IMR-90 (cell line): ENCODE data around the gene SLC35F3. TPM values are rescaled to one million over a fixed set of nuclear protein-coding genes. Genes with fewer than 3 reads are reported as not detected.

Experiments used
- ATAC-seq: fragments of 200-7000 bp; cut with Tn5 transposase; 2 replicates; pipeline ENCODE4 v1.9.1; 2020; ENCODE audit warnings: low read depth, mild to moderate bottlenecking, moderate library complexity
- BruUV-seq: library from RNA; stranded (reverse); fragments of 400-500 nt; replicated peaks from 2 replicates; lab custom pipeline; 2021; lab: Mats Ljungman, UMichigan
- CTCF ChIA-PET: fragments of 300-600 bp; formaldehyde crosslinking; extraction: SDS; loops from one replicate; lab custom pipeline; 2021; ENCODE audit warnings: antibody characterized with exemption; lab: Yijun Ruan, JAX
- POLR2A ChIA-PET: fragments of 300-600 bp; sonication (Branson Sonifier 250); formaldehyde crosslinking; loops from one replicate; lab custom pipeline; 2022; ENCODE audit warnings: antibody characterized with exemption; ENCODE audit not compliant: unreplicated experiment; lab: Charles Lee
- DNase-seq: peaks from one replicate; pipeline ENCODE4 v3.0.0; 2013
- H2AFZ ChIP-seq: replicated peaks from 2 replicates; pipeline ENCODE3; 2013; ENCODE audit warnings: low read length, mild to moderate bottlenecking; ENCODE audit not compliant: poor library complexity
- H2AK5ac ChIP-seq: 2 replicates; pipeline ENCODE4 v1.6.1; 2013; ENCODE audit warnings: low read depth, low read length, inconsistent platforms
- H2AK9ac ChIP-seq: replicated peaks from 2 replicates; pipeline ENCODE3; 2013; ENCODE audit warnings: mild to moderate bottlenecking, low read depth, low read length, moderate library complexity; ENCODE audit not compliant: poor library complexity
- H2BK120ac ChIP-seq: 2 replicates; pipeline ENCODE4 v1.6.1; 2013; ENCODE audit warnings: low read depth, low read length, inconsistent platforms
- H2BK15ac ChIP-seq: 3 replicates; pipeline ENCODE4 v1.6.1; 2013; ENCODE audit warnings: low read depth, low read length, inconsistent platforms
- H2BK20ac ChIP-seq: 2 replicates; pipeline ENCODE4 v1.6.1; 2013; ENCODE audit warnings: low read depth, mild to moderate bottlenecking, inconsistent platforms, low read length, moderate library complexity
- H2BK5ac ChIP-seq: 2 replicates; pipeline ENCODE4 v1.6.1; 2013; ENCODE audit warnings: mild to moderate bottlenecking, low read depth, low read length, inconsistent platforms; ENCODE audit not compliant: poor library complexity, severe bottlenecking
- H3K14ac ChIP-seq: replicated peaks from 2 replicates; pipeline ENCODE4 v1.6.1; 2013; ENCODE audit warnings: low read depth, low read length, inconsistent platforms
- H3K18ac ChIP-seq: 2 replicates; pipeline ENCODE4 v1.6.1; 2013; ENCODE audit warnings: low read depth, low read length, control low read depth
- H3K23ac ChIP-seq: 2 replicates; pipeline ENCODE4 v1.6.1; 2013; ENCODE audit warnings: low read depth, low read length, inconsistent platforms
- H3K27ac ChIP-seq: 2 replicates; pipeline ENCODE4 v1.5.1; 2013; ENCODE audit warnings: mild to moderate bottlenecking, control low read depth, low read length; ENCODE audit not compliant: insufficient read depth
- H3K27me3 ChIP-seq: 2 replicates; pipeline ENCODE4 v1.6.1; 2013; ENCODE audit warnings: low read length; ENCODE audit not compliant: control insufficient read depth, insufficient read depth
- H3K36me3 ChIP-seq: 2 replicates; pipeline ENCODE4 v1.6.1; 2013; ENCODE audit warnings: low read length, mixed read lengths; ENCODE audit not compliant: control insufficient read depth, insufficient read depth
- H3K4ac ChIP-seq: 2 replicates; pipeline ENCODE4 v1.6.1; 2013; ENCODE audit warnings: low read depth, low read length, inconsistent platforms
- H3K4me1 ChIP-seq: 2 replicates; pipeline ENCODE4 v1.6.1; 2013; ENCODE audit warnings: low read length, mixed read lengths; ENCODE audit not compliant: control insufficient read depth, insufficient read depth
- H3K4me2 ChIP-seq: 2 replicates; pipeline ENCODE4 v1.6.1; 2013; ENCODE audit warnings: low read depth, mild to moderate bottlenecking, control low read depth, low read length, moderate library complexity
- H3K4me3 ChIP-seq: 2 replicates; pipeline ENCODE4 v1.5.1; 2013; ENCODE audit warnings: low read depth, mild to moderate bottlenecking, control low read depth, low read length, moderate library complexity; ENCODE audit not compliant: insufficient read depth
- H3K56ac ChIP-seq: 2 replicates; pipeline ENCODE4 v1.6.1; 2013; ENCODE audit warnings: low read length, inconsistent platforms; ENCODE audit not compliant: insufficient read depth; ENCODE audit errors: extremely low read depth
- H3K79me1 ChIP-seq, 2 experiments: 2 replicates each; pipeline ENCODE4 v1.6.1; 2013; ENCODE audit warnings: low read length in 2 of 2, inconsistent platforms in 1 of 2, low read depth in 1 of 2
- H3K9ac ChIP-seq: 2 replicates; pipeline ENCODE4 v1.6.1; 2013; ENCODE audit warnings: low read depth, low read length, control low read depth
- H3K9me1 ChIP-seq: 2 replicates; pipeline ENCODE4 v1.6.1; 2013; ENCODE audit warnings: low read length, inconsistent platforms; ENCODE audit not compliant: insufficient read depth
- H3K9me3 ChIP-seq: 2 replicates; pipeline ENCODE4 v1.6.1; 2013; ENCODE audit warnings: low read length; ENCODE audit not compliant: control insufficient read depth, insufficient read depth
- H4K20me1 ChIP-seq: 2 replicates; pipeline ENCODE4 v1.6.1; 2013; ENCODE audit warnings: low read length, inconsistent platforms; ENCODE audit not compliant: insufficient read depth
- H4K5ac ChIP-seq: 2 replicates; pipeline ENCODE4 v1.6.1; 2013; ENCODE audit warnings: mild to moderate bottlenecking, low read depth, low read length, control low read depth
- H4K8ac ChIP-seq, 2 experiments: 2 replicates each; pipeline ENCODE4 v1.6.1; 2013; ENCODE audit warnings: low read depth in 2 of 2, low read length in 2 of 2, control low read depth in 1 of 2, inconsistent platforms in 1 of 2
- H4K91ac ChIP-seq: 2 replicates; pipeline ENCODE4 v1.6.1; 2013; ENCODE audit warnings: low read depth, low read length, inconsistent platforms; ENCODE audit not compliant: insufficient read depth
- CEBPB ChIP-seq: IDR thresholded peaks from 2 replicates; pipeline ENCODE4 v1.6.1; 2012; ENCODE audit warnings: low read depth, low read length, improper control_type of control experiment
- CHD1 ChIP-seq: IDR thresholded peaks from 2 replicates; pipeline ENCODE4 v1.6.1; 2012; ENCODE audit warnings: low read depth, low read length, improper control_type of control experiment
- FOS ChIP-seq: fragments of 150-350 bp; IDR thresholded peaks from 2 replicates; pipeline ENCODE4 v1.6.1; 2016; ENCODE audit warnings: low read depth, low read length
- MAFK ChIP-seq: IDR thresholded peaks from 2 replicates; pipeline ENCODE4 v1.6.1; 2012; ENCODE audit warnings: low read depth, low read length, improper control_type of control experiment
- MXI1 ChIP-seq: IDR thresholded peaks from 2 replicates; pipeline ENCODE4 v1.6.1; 2012; ENCODE audit warnings: low read depth, mild to moderate bottlenecking, low read length, moderate library complexity, borderline replicate concordance
- NFE2L2 ChIP-seq: fragments of 150-350 bp; IDR thresholded peaks from 2 replicates; pipeline ENCODE4 v1.6.1; 2016; ENCODE audit warnings: low read depth, mild to moderate bottlenecking, low read length
- POLR2A ChIP-seq: IDR thresholded peaks from 2 replicates; pipeline ENCODE4 v1.6.1; 2012; ENCODE audit warnings: mild to moderate bottlenecking, low read depth, low read length
- RAD21 ChIP-seq: IDR thresholded peaks from 2 replicates; pipeline ENCODE4 v1.6.1; 2012; ENCODE audit warnings: low read length, improper control_type of control experiment
- RCOR1 ChIP-seq: IDR thresholded peaks from 2 replicates; pipeline ENCODE4 v1.6.1; 2012; ENCODE audit warnings: mild to moderate bottlenecking, low read length, improper control_type of control experiment; ENCODE audit not compliant: insufficient replicate concordance
- RFX5 ChIP-seq: IDR thresholded peaks from 2 replicates; pipeline ENCODE4 v1.8.0; 2012; ENCODE audit warnings: low read depth, mild to moderate bottlenecking, low read length, moderate library complexity
- SMC3 ChIP-seq: fragments of 150-350 bp; IDR thresholded peaks from 2 replicates; pipeline ENCODE4 v1.6.1; 2016; ENCODE audit warnings: low read depth, mild to moderate bottlenecking, antibody characterized with exemption, low read length, moderate library complexity
- WGBS, 2 experiments: methylation state at CpG; one replicate each; pipeline versions ENCODE4 v1.1.5 to v1.1.7; 2013; ENCODE audit warnings: missing lambda C conversion rate in 2 of 2; ENCODE audit not compliant: insufficient read length in 1 of 2; ENCODE audit errors: extremely low coverage in 2 of 2; 5-methylcytosine and 5-hydroxymethylcytosine counted together
- dilution Hi-C: fragments of 300-500 bp; cut with HindIII; formaldehyde crosslinking; loops from one replicate; pipeline ENCODE4 v1.14.3; 2018; ENCODE audit warnings: low sequenced_read_pairs; ENCODE audit not compliant: unreplicated experiment
- in situ Hi-C: fragments of 300-500 bp; cut with MboI; formaldehyde crosslinking; loops from 3 replicates; pipeline ENCODE4 v1.14.3; 2019; ENCODE audit warnings: low sequenced_read_pairs, inconsistent platforms, mixed read lengths
- intact Hi-C: fragments of 100-400 bp; cut with micrococcal nuclease; formaldehyde crosslinking; loops from 2 replicates; pipeline ENCODE4 v1.10.0; 2022
- polyA plus RNA-seq, 3 experiments: library from polyadenylated mRNA; depleted of rRNA; stranded (reverse); fragments of >200 nt; gene quantifications; 2 replicates each; pipeline ENCODE4 v1.2.3, GENCODE V29; 2012; ENCODE audit warnings: low replicate concordance in 1 of 3
- total RNA-seq: library from RNA; depleted of rRNA; stranded (reverse); fragments of >200 nt; gene quantifications from 2 replicates; pipeline ENCODE4 v1.2.3, GENCODE V29; 2012
- TF ChIP-seq, protein P1 (sequence below): conservative IDR thresholded peaks from 2 replicates; pipeline ENCODE4 v1.5.1; 2012; ENCODE audit warnings: mild to moderate bottlenecking, low read depth, low read length, improper control_type of control experiment

Gene SLC35F3
- total and polyA plus RNA-seq, 2 of the 4 experiments (the other 2 are of a cell fraction), result under 0.01 to 0.17 TPM

DNA sequence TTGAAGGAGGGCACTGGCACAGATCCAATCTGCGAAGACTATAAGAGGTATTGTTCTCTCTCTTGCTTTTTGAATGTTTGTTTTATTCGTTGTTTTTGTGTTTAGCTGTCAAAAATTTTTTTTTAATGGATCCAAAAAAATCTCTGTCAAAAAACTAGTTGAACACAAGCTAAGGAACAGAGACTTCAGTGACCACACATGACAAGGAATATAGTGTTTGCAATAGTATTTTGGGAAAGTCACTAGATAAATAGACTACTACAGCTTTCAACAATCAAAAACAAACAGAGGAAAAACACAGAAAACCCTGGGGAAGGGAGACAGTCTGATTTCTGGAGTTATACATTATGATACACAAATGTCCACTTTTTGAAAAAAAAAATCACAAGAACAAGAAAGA lies 431.9 kb downstream of the SLC35F3 start:
- Histone ChIP-seq H3K9me1 (no peaks in the 10 kb centered on the region), H2BK120ac (no peak overlapping the region), H3K23ac (no peak overlapping the region), H3K9ac (no peak overlapping the region), H4K91ac (no peak overlapping the region), H2AK5ac (no peak overlapping the region), H2AK9ac (no peak overlapping the region), H3K14ac (no peak overlapping the region), H3K4ac (no peak overlapping the region), H4K20me1 (no peaks in the 10 kb centered on the region), H4K8ac (no peak overlapping the region), H3K4me3 (no peak overlapping the region), H3K27ac (no peak overlapping the region), H3K18ac (no peak overlapping the region), H2BK15ac (no peak overlapping the region), H3K56ac (no peak overlapping the region), H3K27me3 (no peaks in the 10 kb centered on the region), H3K4me1 (no peaks in the 10 kb centered on the region), H2AFZ (no peak overlapping the region), H3K9me3 (peaks cover 3% of the 10 kb centered on the region; the same call in 1 of the 2 replicates), H4K5ac (no peak overlapping the region), H3K36me3 (no peaks in the 10 kb centered on the region), H2BK20ac (no peak overlapping the region), H3K79me1 (no peaks in the 10 kb centered on the region), H2BK5ac (no peak overlapping the region), H3K4me2 (no peak overlapping the region)
- in situ Hi-C loops, result no loop called here
- ChIA-PET CTCF (interaction anchor here (0.6 to 1.1 kb wide), 3 partner anchors 8 to 26 kb away, joined by 3 to 5 read pairs (median 3); no protein-coding TSS in a partner anchor), POLR2A (no interaction called here)
- intact Hi-C loops, result no loop called here
- dilution Hi-C loops, result no loop called here
- DNase-seq, result no peak
- no CpG with 5 or more reads among the region's 2 CpGs for WGBS, 2 experiments
- TF ChIP-seq POLR2A, result no peak
- no peak for TF ChIP-seq RCOR1
- no peak for TF ChIP-seq NFE2L2
- no peak for TF ChIP-seq CHD1
- no peak for TF ChIP-seq RFX5
- no peak for TF ChIP-seq MAFK
- TF ChIP-seq, protein P1, sequence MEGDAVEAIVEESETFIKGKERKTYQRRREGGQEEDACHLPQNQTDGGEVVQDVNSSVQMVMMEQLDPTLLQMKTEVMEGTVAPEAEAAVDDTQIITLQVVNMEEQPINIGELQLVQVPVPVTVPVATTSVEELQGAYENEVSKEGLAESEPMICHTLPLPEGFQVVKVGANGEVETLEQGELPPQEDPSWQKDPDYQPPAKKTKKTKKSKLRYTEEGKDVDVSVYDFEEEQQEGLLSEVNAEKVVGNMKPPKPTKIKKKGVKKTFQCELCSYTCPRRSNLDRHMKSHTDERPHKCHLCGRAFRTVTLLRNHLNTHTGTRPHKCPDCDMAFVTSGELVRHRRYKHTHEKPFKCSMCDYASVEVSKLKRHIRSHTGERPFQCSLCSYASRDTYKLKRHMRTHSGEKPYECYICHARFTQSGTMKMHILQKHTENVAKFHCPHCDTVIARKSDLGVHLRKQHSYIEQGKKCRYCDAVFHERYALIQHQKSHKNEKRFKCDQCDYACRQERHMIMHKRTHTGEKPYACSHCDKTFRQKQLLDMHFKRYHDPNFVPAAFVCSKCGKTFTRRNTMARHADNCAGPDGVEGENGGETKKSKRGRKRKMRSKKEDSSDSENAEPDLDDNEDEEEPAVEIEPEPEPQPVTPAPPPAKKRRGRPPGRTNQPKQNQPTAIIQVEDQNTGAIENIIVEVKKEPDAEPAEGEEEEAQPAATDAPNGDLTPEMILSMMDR, result no peak
- TF ChIP-seq MXI1, result no peak
- no peak for TF ChIP-seq RAD21
- no peak for TF ChIP-seq CEBPB
- TF ChIP-seq SMC3, result no peak
- no peak for TF ChIP-seq FOS
- ATAC-seq, result no peak
- no TSS peak for BruUV-seq
